Prostate gland (tissue), 2 donors: Measurements from ENCODE around the gene DNLZ. TPM values are rescaled to one million over a fixed set of nuclear protein-coding genes. Genes with fewer than 3 reads are reported as not detected.

Experiments used
- DNase-seq: peaks from one replicate; pipeline ENCODE4 v3.0.0-alpha.2; 2019; ENCODE audit warnings: low spot score
- H3K27ac ChIP-seq, 2 donors: fragments of 200-600 bp; sonication (generic); 2 replicates each; pipeline ENCODE4 v1.5.1; 2017 to 2019
- H3K27me3 ChIP-seq: fragments of 200-600 bp; sonication (generic); replicated peaks from 2 replicates; pipeline ENCODE4 v1.5.1; 2019; ENCODE audit not compliant: insufficient read depth
- H3K36me3 ChIP-seq, 2 donors: fragments of 200-600 bp; sonication (generic); 1 replicate in 1 of 2; 2 replicates in 1 of 2; pipeline versions ENCODE4 v1.5.1 to v1.8.1; 2017 to 2019
- H3K4me1 ChIP-seq: fragments of 200-600 bp; sonication (generic); replicated peaks from 2 replicates; pipeline ENCODE4 v1.5.1; 2019
- H3K4me3 ChIP-seq, 2 donors: fragments of 200-600 bp; sonication (generic); 2 replicates each; pipeline ENCODE4 v1.5.1; 2017 to 2019
- H3K9me3 ChIP-seq: fragments of 200-600 bp; sonication (generic); 2 replicates; pipeline ENCODE4 v1.5.1; 2017
- CTCF ChIP-seq, 4 experiments: fragments of 200-600 bp in 2 of 4; fragments of 450-650 bp in 2 of 4; sonication (generic) in 2 of 4; IDR thresholded peaks; 1 replicate in 3 of 4; 2 replicates in 1 of 4; pipeline ENCODE4 v1.5.1; 2016 to 2019; ENCODE audit warnings: antibody characterized with exemption in 4 of 4, mild to moderate bottlenecking in 2 of 4, moderate library complexity in 2 of 4
- POLR2A ChIP-seq: fragments of 450-650 bp; IDR thresholded peaks from one replicate; pipeline ENCODE4 v1.6.1; 2016; ENCODE audit warnings: antibody characterized with exemption, mild to moderate bottlenecking
- POLR2AphosphoS5 ChIP-seq: sonication (generic); formaldehyde crosslinking; IDR thresholded peaks from one replicate; pipeline ENCODE4 v1.6.1; 2017; ENCODE audit warnings: antibody characterized with exemption
- WGBS: methylation state at CpG from one replicate; pipeline ENCODE4 v1.1.5; 2018; 5-methylcytosine and 5-hydroxymethylcytosine counted together
- intact Hi-C: fragments of 100-400 bp; cut with DNase I; formaldehyde crosslinking; loops from one replicate; pipeline ENCODE4 v1.14.2; 2022
- total RNA-seq, 2 donors: library from RNA; depleted of rRNA; stranded (reverse); fragments of >200 nt; gene quantifications; one replicate each; pipeline ENCODE4 v1.1.0, GENCODE V29; 2016

Gene DNLZ
- total RNA-seq, 2 donors from 2014 or later: 37.6 to 64.3 TPM

GRCh38 chr9:136386018-136386417 lies 22.5 kb upstream of the DNLZ start:
- Histone ChIP-seq H3K36me3 (no peaks in the 10 kb centered on the region), H3K27me3 (no peaks in the 10 kb centered on the region), H3K27ac (no peak overlapping the region), H3K4me3 (no peak overlapping the region), H3K9me3 (no peaks in the 10 kb centered on the region), H3K4me1 (no peaks in the 10 kb centered on the region)
- DNase-seq: no peak
- intact Hi-C loops: no loop called here
- TF ChIP-seq POLR2A: no peak
- no peak for TF ChIP-seq CTCF (IDR thresholded peaks at IDR 0.05)
- no peak for TF ChIP-seq POLR2AphosphoS5
- WGBS: 87% methylated on average over 13 of the region's 13 CpGs

- Histone ChIP-seq H3K36me3 (no peaks in the 10 kb centered on the region), H3K9me3 (no peaks in the 10 kb centered on the region), H3K4me1 (no peaks in the 10 kb centered on the region), H3K4me3 (no peak overlapping the region), H3K27ac (no peak overlapping the region), H3K27me3 (no peaks in the 10 kb centered on the region)
- 92% methylated on average over 11 of the region's 11 CpGs for WGBS
- no peak for DNase-seq
- TF ChIP-seq POLR2AphosphoS5: no peak
- intact Hi-C loops: no loop called here
Measured at GRCh38 chr9:136385015-136385414, 21.5 kb upstream of the DNLZ start.

GRCh38 chr9:136383436-136383835 lies 19.9 kb upstream of the DNLZ start:
- intact Hi-C loops: no loop called here
- WGBS: 94% methylated on average over 17 of the region's 20 CpGs
- Histone ChIP-seq H3K27me3 (no peaks in the 10 kb centered on the region), H3K27ac (no peak overlapping the region), H3K4me3 (no peak overlapping the region), H3K36me3 (no peaks in the 10 kb centered on the region), H3K9me3 (no peaks in the 10 kb centered on the region), H3K4me1 (no peaks in the 10 kb centered on the region)
- DNase-seq: no peak
- no peak for TF ChIP-seq POLR2AphosphoS5
- TF ChIP-seq CTCF (IDR thresholded peaks at IDR 0.05): no peak
- TF ChIP-seq POLR2A: no peak

- Histone ChIP-seq H3K27ac (no peak overlapping the region), H3K36me3 (no peaks in the 10 kb centered on the region), H3K9me3 (no peaks in the 10 kb centered on the region), H3K4me1 (no peaks in the 10 kb centered on the region), H3K4me3 (no peak overlapping the region), H3K27me3 (no peaks in the 10 kb centered on the region)
- TF ChIP-seq CTCF (IDR thresholded peaks at IDR 0.05) (no peak), POLR2A (no peak), POLR2AphosphoS5 (no peak)
- DNase-seq: no peak
- WGBS: 92% methylated on average over 22 of the region's 25 CpGs
- intact Hi-C loops: no loop called here
Measured at GRCh38 chr9:136381966-136382513, 18.5 kb upstream of the DNLZ start.

- no peak for DNase-seq
- Histone ChIP-seq H3K27me3 (no peaks in the 10 kb centered on the region), H3K27ac (no peak overlapping the region), H3K4me1 (no peaks in the 10 kb centered on the region), H3K4me3 (no peak overlapping the region), H3K9me3 (no peaks in the 10 kb centered on the region), H3K36me3 (no peaks in the 10 kb centered on the region)
- WGBS: 80% methylated on average over 9 of the region's 9 CpGs
- intact Hi-C loops: no loop called here
- TF ChIP-seq POLR2A: no peak
- no peak for TF ChIP-seq CTCF (IDR thresholded peaks at IDR 0.05)
Measured at GRCh38 chr9:136381311-136381710, 17.8 kb upstream of the DNLZ start.
